Forelimb muscle (tissue), 1 donor: ENCODE data around the gene UCP3. TPM values are rescaled to one million over a fixed set of nuclear protein-coding genes. Genes with fewer than 3 reads are reported as not detected.

Experiments
- DNase-seq: peaks from one replicate; pipeline ENCODE4 v3.0.0-alpha.2; 2013; ENCODE audit warnings: low read depth
- polyA plus RNA-seq: library from polyadenylated mRNA; unstranded; fragments of 120-200 nt; gene quantifications from one replicate; pipeline ENCODE4 v1.2.1, GENCODE V29; 2013; ENCODE audit not compliant: insufficient read length

UCP3 gene
- polyA plus RNA-seq, 1 donor, result 4.5 TPM

DNA sequence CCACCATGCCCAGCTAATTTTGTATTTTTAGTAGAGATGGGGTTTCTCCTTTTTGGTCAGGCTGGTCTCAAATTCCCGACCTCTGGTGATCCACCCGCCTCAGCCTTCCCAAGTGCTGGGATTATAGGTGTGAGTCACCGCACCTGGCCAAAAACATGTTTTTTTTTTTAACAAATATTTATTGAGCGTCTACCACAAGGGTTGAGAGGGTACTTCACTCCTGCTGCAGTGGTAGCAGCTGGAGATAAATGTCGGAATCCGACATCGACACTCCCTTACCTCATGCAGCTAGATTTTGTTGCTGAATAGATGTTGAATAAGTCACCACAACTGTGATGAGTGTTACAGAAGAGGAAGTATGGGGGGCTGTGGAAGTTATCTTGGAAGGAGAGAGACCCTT lies 57.1 kb downstream of the UCP3 start:
- no peak for DNase-seq

DNA sequence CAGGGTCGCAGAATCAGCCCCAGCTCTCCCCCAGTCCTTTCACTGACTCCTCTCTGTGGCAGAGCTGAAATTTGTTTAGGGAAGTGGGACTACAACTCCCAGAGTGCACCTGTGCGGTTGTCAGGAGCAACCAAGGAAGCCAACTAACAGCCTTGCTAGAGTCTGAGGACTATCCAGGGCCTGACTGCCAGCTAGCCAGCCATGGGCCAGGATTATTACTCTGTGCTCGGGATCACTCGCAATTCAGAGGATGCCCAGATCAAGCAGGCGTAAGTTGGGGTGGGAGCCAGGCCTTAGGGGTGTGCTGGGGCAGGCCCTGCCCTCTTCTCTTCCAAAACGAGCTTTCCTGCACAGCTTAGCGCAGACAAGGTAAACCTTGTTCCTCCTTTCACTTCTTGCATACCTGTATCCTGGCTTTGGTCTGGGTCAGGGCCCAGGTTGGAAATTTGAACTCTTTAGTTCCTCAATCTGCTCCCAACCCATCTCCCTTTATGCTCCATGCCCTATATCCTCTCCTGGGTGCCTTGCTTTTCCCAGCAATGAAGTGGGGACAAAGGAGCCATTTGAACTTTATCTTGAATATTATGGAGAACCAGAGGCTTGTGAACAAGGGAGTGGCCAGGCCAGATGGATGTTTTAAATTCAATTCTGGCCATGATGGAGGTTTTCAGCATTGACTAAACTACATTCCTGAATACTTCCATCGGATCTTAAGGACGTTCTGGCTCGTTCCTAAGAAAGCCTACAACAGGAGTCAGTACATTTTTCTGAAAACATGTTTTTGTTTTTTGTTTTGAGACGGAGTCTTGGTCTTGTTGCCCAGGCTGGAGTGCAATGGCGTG lies 57.8 kb downstream of the UCP3 start, which contains the start of gene DNAJB13:
TSS of gene DNAJB13 (plus strand) at position 158 of the 842 bp plus-strand sequence. CDS start at position 202, 44 bp downstream.
- DNase-seq, result no peak

Other genes with a start within 250 kb of the UCP3 start
- gene RAB6A, start 248.0 kb downstream of the UCP3 start, polyA plus RNA-seq, result 88.9 TPM
- gene MRPL48, start 221.2 kb downstream of the UCP3 start, polyA plus RNA-seq, result 40.6 TPM
- 79.0 TPM for gene COA4, start 132.2 kb downstream of the UCP3 start, polyA plus RNA-seq
- 43.1 TPM for gene PAAF1, start 132.1 kb downstream of the UCP3 start, polyA plus RNA-seq
- 0.35 TPM for gene DNAJB13, start 58.1 kb downstream of the UCP3 start, polyA plus RNA-seq
- 143 TPM for gene UCP2, start 26.2 kb downstream of the UCP3 start, polyA plus RNA-seq
- 19.1 TPM for gene C2CD3, start 161.9 kb upstream of the UCP3 start, polyA plus RNA-seq
- gene PPME1, start 162.2 kb upstream of the UCP3 start, polyA plus RNA-seq, result 40.6 TPM